Prostate gland (tissue), 2 donors: ENCODE results near the gene KPNA1. TPM values are rescaled to one million over a fixed set of nuclear protein-coding genes. Genes with fewer than 3 reads are reported as not detected.

Source experiments
- DNase-seq: peaks from one replicate; pipeline ENCODE4 v3.0.0-alpha.2; 2019; ENCODE audit warnings: low spot score
- H3K27ac ChIP-seq, 2 donors: fragments of 200-600 bp; sonication (generic); 2 replicates each; pipeline ENCODE4 v1.5.1; 2017 to 2019
- H3K27me3 ChIP-seq: fragments of 200-600 bp; sonication (generic); replicated peaks from 2 replicates; pipeline ENCODE4 v1.5.1; 2019; ENCODE audit not compliant: insufficient read depth
- H3K36me3 ChIP-seq, 2 donors: fragments of 200-600 bp; sonication (generic); 1 replicate in 1 of 2; 2 replicates in 1 of 2; pipeline versions ENCODE4 v1.5.1 to v1.8.1; 2017 to 2019
- H3K4me1 ChIP-seq: fragments of 200-600 bp; sonication (generic); replicated peaks from 2 replicates; pipeline ENCODE4 v1.5.1; 2019
- H3K4me3 ChIP-seq, 2 donors: fragments of 200-600 bp; sonication (generic); 2 replicates each; pipeline ENCODE4 v1.5.1; 2017 to 2019
- H3K9me3 ChIP-seq: fragments of 200-600 bp; sonication (generic); 2 replicates; pipeline ENCODE4 v1.5.1; 2017
- CTCF ChIP-seq, 4 experiments: fragments of 200-600 bp in 2 of 4; fragments of 450-650 bp in 2 of 4; sonication (generic) in 2 of 4; IDR thresholded peaks; 1 replicate in 3 of 4; 2 replicates in 1 of 4; pipeline ENCODE4 v1.5.1; 2016 to 2019; ENCODE audit warnings: antibody characterized with exemption in 4 of 4, mild to moderate bottlenecking in 2 of 4, moderate library complexity in 2 of 4
- POLR2A ChIP-seq: fragments of 450-650 bp; IDR thresholded peaks from one replicate; pipeline ENCODE4 v1.6.1; 2016; ENCODE audit warnings: antibody characterized with exemption, mild to moderate bottlenecking
- POLR2AphosphoS5 ChIP-seq: sonication (generic); formaldehyde crosslinking; IDR thresholded peaks from one replicate; pipeline ENCODE4 v1.6.1; 2017; ENCODE audit warnings: antibody characterized with exemption
- WGBS: methylation state at CpG from one replicate; pipeline ENCODE4 v1.1.5; 2018; 5-methylcytosine and 5-hydroxymethylcytosine counted together
- intact Hi-C: fragments of 100-400 bp; cut with DNase I; formaldehyde crosslinking; loops from one replicate; pipeline ENCODE4 v1.14.2; 2022
- total RNA-seq, 2 donors: library from RNA; depleted of rRNA; stranded (reverse); fragments of >200 nt; gene quantifications; one replicate each; pipeline ENCODE4 v1.1.0, GENCODE V29; 2016

Gene KPNA1
- total RNA-seq, 2 donors from 2014 or later, result 27.1 to 38.7 TPM

DNA sequence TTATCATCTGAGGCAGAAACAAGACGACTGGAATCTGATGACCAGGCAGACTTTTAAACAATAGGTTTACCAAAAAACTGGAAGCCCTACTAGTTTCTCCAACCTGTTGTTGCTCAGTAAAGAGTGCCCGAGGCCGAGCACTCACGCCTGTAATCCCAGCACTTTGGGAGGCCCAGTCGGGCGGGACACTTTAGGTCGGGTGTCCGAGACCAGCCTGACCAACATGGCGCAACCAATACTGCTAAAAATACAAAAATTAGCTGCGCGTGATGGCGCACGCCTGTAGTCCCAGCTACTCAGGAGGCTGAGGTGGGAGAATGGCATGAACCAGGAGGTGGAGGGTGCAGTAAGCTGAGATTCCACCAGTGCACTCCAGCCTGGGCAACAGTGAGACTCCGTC, 97.8 kb downstream of the KPNA1 start:
- Histone ChIP-seq H3K9me3 (no peaks in the 10 kb centered on the region), H3K27ac (peak overlapping the region; percentile 80 to 93), H3K4me3 (peak overlapping the region; percentile 48 to 61), H3K4me1 (no peaks in the 10 kb centered on the region), H3K36me3 (no peaks in the 10 kb centered on the region), H3K27me3 (no peaks in the 10 kb centered on the region)
- WGBS, result 40% methylated on average over 14 of the region's 14 CpGs
- TF ChIP-seq POLR2AphosphoS5, result no peak
- no peak for TF ChIP-seq POLR2A
- no peak for TF ChIP-seq CTCF (IDR thresholded peaks at IDR 0.05)
- no peak for DNase-seq
- intact Hi-C loops, result loop anchor here (10.0 kb wide), 1 partner anchor 98 kb away; the partner anchor contains the start of gene KPNA1

DNA sequence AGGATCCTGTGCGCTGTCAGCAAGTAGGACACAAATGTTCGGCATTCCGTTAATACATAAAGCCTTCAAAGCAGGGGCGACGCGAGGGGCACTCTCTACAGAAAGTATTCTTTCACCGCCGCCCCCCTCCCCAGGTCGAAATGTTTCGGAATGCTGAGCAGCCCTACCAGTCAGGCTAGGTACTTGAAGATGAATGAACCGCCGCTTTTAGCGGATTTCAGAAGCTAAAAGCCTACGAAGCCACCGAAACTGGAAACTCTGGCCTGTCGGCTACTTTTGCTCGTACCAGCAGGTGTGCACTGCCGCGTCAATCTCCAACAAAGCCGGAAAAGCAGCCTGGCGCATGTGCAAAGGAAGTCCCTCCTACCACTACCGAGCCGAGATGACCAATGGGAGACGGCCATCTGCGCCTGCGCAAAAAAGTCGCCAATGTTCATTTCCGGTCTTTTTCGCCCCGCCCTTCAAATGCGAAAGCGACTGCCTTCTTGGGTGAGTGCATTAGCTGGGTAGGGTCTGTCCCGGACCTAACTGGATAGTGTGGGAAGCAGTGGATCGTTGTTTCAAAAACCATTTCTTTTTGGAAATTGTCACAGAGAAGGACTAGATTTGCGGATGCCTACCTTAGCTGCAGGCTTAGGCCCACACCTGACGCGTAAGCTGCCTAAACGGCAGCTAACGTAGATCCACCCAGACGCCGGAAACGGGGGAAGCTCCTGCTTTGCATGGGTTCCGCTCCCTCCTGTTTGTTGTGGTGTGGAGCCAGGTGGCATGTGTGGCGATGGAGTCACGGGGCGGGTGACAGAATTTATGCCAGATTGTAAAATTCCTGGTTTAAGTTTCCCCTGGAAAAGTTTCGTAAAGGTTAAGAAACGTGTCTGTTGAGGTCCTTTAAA, 98.7 kb downstream of the KPNA1 start, which contains the start of gene WDR5B:
TSS of gene WDR5B (minus strand) at position 301 of the 893 bp plus-strand sequence. CDS start 534 bp downstream, outside the sequence.
- no peaks in the 10 kb centered on the region for H3K36me3 ChIP-seq
- DNase-seq, result peak; percentile 97
- peak; percentile 79 for TF ChIP-seq POLR2A
- TF ChIP-seq POLR2AphosphoS5, result peak; percentile 97
- TF ChIP-seq CTCF (IDR thresholded peaks at IDR 0.05), result peak in 2 of 4 experiments; percentile 18 to 24
- no peaks in the 10 kb centered on the region for H3K9me3 ChIP-seq
- peak within 1 kb of the TSS; percentile 48 to 61 for H3K4me3 ChIP-seq
- intact Hi-C loops, result loop anchor here (10.0 kb wide), 1 partner anchor 99 kb away; the partner anchor contains the start of gene KPNA1
- H3K4me1 ChIP-seq, result no peaks in the 10 kb centered on the region
- WGBS, result under 1% methylated on average over 48 of the region's 48 CpGs
- peak within 1 kb of the TSS; percentile 80 to 93 for H3K27ac ChIP-seq
- no peaks in the 10 kb centered on the region for H3K27me3 ChIP-seq

GRCh38 chr3:122415104-122415744, 99.5 kb downstream of the KPNA1 start:
- no peaks in the 10 kb centered on the region for H3K4me1 ChIP-seq
- H3K27ac ChIP-seq, result peak overlapping the region; percentile 80 to 93
- H3K36me3 ChIP-seq, result no peaks in the 10 kb centered on the region
- peak; percentile 41 for DNase-seq
- peak overlapping the region; percentile 48 to 61 for H3K4me3 ChIP-seq
- H3K9me3 ChIP-seq, result no peaks in the 10 kb centered on the region
- intact Hi-C loops, result loop anchor here (10.0 kb wide), 1 partner anchor 100 kb away; the partner anchor contains the start of gene KPNA1
- TF ChIP-seq POLR2AphosphoS5, result no peak
- TF ChIP-seq POLR2A, result no peak
- no peak for TF ChIP-seq CTCF (IDR thresholded peaks at IDR 0.05)
- 18% methylated on average over 10 of the region's 10 CpGs for WGBS
- no peaks in the 10 kb centered on the region for H3K27me3 ChIP-seq

- H3K4me1 ChIP-seq, result no peaks in the 10 kb centered on the region
- WGBS, result 91% methylated on average over 3 of the region's 3 CpGs
- no peaks in the 10 kb centered on the region for H3K36me3 ChIP-seq
- TF ChIP-seq POLR2A, result no peak
- TF ChIP-seq POLR2AphosphoS5, result no peak
- no peak for TF ChIP-seq CTCF (IDR thresholded peaks at IDR 0.05)
- no peak overlapping the region for H3K27ac ChIP-seq
- intact Hi-C loops, result loop anchor here (10.0 kb wide), 1 partner anchor 100 kb away; the partner anchor contains the start of gene KPNA1
- H3K27me3 ChIP-seq, result no peaks in the 10 kb centered on the region
- no peak for DNase-seq
- H3K9me3 ChIP-seq, result no peaks in the 10 kb centered on the region
- H3K4me3 ChIP-seq, result no peak overlapping the region
These were observed 100.3 kb downstream of the KPNA1 start for GRCh38 chr3:122414391-122414790.
